Subcutaneous abdominal adipose tissue (tissue), 5 donors: Measurements from ENCODE around the gene DDX49.

Source experiments
- H3K27ac ChIP-seq: one replicate; pipeline ENCODE4 v1.7.0; 2013; ENCODE audit warnings: low read depth, mild to moderate bottlenecking, inconsistent platforms, low read length, moderate library complexity
- H3K27me3 ChIP-seq, 5 donors: one replicate each; pipeline ENCODE4 v1.7.0; 2013; ENCODE audit warnings: low read length in 5 of 5, inconsistent platforms in 1 of 5; ENCODE audit not compliant: control insufficient read depth in 5 of 5, insufficient read depth in 4 of 5
- H3K36me3 ChIP-seq, 5 donors: one replicate each; pipeline ENCODE4 v1.7.0; 2013; ENCODE audit warnings: low read length in 5 of 5; ENCODE audit not compliant: control insufficient read depth in 5 of 5, insufficient read depth in 5 of 5
- H3K4me1 ChIP-seq, 5 donors: one replicate each; pipeline ENCODE4 v1.7.0; 2013; ENCODE audit warnings: low read length in 5 of 5, mild to moderate bottlenecking in 3 of 5, moderate library complexity in 1 of 5; ENCODE audit not compliant: control insufficient read depth in 5 of 5, insufficient read depth in 5 of 5
- H3K4me3 ChIP-seq, 5 donors: one replicate each; pipeline ENCODE4 v1.7.0; 2013; ENCODE audit warnings: low read length in 5 of 5, low read depth in 1 of 5
- H3K9ac ChIP-seq, 5 donors: one replicate each; pipeline ENCODE4 v1.7.0; 2013; ENCODE audit warnings: low read length in 5 of 5, mild to moderate bottlenecking in 4 of 5, moderate library complexity in 3 of 5
- H3K9me3 ChIP-seq, 5 donors: one replicate each; pipeline ENCODE4 v1.7.0; 2013; ENCODE audit warnings: low read length in 5 of 5; ENCODE audit not compliant: control insufficient read depth in 5 of 5
- donor health status: healthy.
- donor health status: healthy.
- donor health status: healthy.
- donor health status: healthy.
- donor health status: healthy.

Gene DDX49

DNA sequence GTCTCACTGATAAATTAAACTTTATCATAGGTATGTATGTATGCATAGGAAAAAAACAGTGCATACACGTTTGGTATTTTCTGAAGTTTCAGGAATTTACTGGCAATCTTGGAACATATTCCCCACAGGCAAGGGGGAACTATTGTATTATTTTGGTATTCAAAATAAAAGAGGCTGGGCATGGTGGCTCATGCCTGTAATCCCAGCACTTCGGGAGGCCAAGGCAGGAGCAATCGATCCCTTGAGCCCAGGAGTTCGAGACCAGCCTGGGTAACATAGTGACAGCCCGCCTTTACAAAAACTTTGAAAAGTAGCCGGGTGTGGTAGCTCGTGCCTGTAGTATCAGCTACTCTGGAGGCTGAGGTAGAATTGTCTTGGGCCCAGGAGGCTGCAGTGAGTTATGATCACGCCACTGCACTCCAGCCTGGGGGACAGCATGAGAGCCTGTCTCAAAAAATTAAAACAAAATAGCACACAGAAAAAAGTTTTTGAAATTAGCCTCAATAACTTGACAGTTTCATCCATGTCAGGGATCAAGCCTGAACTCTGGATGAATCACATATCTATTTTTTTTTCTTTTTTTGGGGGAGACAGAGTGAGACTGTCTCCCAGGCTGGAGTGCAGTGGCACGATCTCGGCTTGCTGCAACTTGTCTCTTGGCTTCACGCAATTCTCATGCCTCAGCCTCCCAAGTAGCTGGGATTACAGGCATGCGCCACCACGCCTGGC is 50.6 kb downstream of the DDX49 start:
- Histone ChIP-seq H3K9me3 (no peaks in the 10 kb centered on the region), H3K4me3 (no peak overlapping the region), H3K36me3 (no peaks in the 10 kb centered on the region), H3K4me1 (peaks cover 3 to 28% (median 26%) of the 10 kb centered on the region in 5 donors), H3K27ac (peak overlapping the region; percentile 50), H3K9ac (no peak overlapping the region), H3K27me3 (no peaks in the 10 kb centered on the region)

DNA sequence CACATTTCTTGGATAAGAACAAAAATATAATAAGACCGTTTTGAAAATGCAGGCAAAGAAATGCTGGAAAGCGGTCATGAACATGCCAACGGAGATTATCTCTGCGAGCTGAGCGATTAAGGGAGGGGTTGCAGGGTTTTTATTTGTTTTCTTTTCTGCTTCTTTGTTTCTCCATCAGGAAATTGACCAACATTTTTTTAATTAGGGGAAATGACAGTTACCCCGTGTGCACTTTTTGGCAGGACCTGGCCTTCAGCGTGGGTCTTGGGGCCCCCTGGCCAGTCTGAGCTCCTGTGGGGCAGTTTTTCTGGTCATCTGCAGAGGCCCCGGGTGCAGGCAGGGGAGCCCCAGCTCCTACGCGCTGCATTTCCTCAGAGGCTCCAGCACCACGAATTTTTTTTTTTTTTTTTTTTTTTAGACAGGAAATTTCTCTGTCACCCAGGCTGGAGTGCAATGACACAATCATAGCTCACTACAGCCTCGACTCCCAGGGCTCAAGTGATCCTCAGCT is 52.8 kb downstream of the DDX49 start:
- peaks cover 2 to 25% (median 24%) of the 10 kb centered on the region in 5 donors for H3K4me1 ChIP-seq
- H3K27ac ChIP-seq: no peak overlapping the region
- H3K36me3 ChIP-seq: no peaks in the 10 kb centered on the region
- no peaks in the 10 kb centered on the region for H3K27me3 ChIP-seq
- peak overlapping the region in 1 of 5 donors; percentile 11 for H3K4me3 ChIP-seq
- no peaks in the 10 kb centered on the region for H3K9me3 ChIP-seq
- no peak overlapping the region for H3K9ac ChIP-seq

DNA sequence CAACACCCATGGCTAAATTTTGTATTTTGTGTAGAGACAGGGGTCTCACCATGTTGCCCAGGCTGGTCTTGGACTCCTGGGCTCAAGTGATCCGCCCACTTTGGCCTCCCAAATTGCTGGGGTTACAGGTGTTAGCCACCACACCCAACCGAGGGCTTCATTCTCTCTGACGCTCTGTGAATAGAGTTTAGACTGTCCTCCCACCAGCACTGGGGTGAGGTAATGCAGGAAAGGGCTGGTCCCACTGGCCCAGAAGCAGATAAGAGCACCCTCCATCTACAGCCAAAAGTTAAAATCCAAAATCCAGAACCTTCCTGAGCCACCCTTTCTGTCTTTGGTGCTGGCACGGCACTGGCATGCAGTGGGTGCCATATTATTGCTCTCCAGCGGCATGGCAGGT is 53.3 kb downstream of the DDX49 start:
- no peak overlapping the region for H3K9ac ChIP-seq
- no peak overlapping the region for H3K27ac ChIP-seq
- no peaks in the 10 kb centered on the region for H3K36me3 ChIP-seq
- H3K27me3 ChIP-seq: no peaks in the 10 kb centered on the region
- H3K4me3 ChIP-seq: no peak overlapping the region
- H3K4me1 ChIP-seq: peaks cover 0 to 22% (median 21%) of the 10 kb centered on the region in 5 donors
- no peaks in the 10 kb centered on the region for H3K9me3 ChIP-seq

DNA sequence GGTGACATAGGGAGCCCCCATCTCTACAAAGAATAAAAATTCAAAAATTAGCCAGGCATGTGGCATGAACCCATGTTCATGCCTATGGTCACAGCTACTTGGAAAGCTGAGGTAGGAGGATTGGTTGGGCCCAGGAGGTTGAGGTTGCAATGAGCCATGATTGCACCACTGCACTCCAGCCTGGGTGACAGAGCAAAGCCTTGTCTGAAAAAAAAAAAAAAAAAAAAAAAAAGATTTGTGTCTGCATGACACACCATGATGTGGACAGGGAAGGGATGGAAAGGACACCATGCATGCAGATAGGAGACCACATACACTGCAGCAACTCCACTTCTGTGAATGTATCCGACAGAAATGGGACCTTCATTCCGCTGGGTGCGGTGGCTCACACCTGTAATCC is 55.5 kb downstream of the DDX49 start:
- Histone ChIP-seq H3K27me3 (no peaks in the 10 kb centered on the region), H3K36me3 (no peaks in the 10 kb centered on the region), H3K4me1 (peaks cover 0 to 16% (median 14%) of the 10 kb centered on the region in 5 donors), H3K4me3 (no peak overlapping the region), H3K27ac (no peak overlapping the region), H3K9me3 (no peaks in the 10 kb centered on the region), H3K9ac (no peak overlapping the region)

DNA sequence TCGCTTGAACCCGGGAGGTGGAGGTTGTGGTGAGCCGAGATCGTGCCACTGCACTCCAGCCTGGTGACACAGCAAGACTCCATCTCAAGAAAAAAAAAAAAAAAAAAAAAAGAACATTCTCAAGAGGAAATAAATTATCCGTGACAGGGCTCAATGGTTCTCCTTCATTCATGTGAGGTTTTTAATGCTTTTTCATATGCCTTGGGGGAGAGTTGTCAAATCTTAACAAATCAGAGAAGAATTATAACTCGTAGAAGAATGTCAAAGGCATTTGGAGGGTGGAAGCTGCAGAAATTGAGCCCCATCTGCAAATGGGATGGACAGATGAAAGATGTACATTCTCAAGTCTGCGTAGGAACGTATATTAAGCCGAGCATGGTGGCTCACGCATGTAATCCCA is 56.4 kb downstream of the DDX49 start:
- peaks cover 0 to 14% (median 13%) of the 10 kb centered on the region in 5 donors for H3K4me1 ChIP-seq

More for the DNA sequence above, 56.4 kb downstream of the DDX49 start:
- H3K27ac ChIP-seq: no peak overlapping the region
- H3K36me3 ChIP-seq: no peaks in the 10 kb centered on the region
- H3K27me3 ChIP-seq: no peaks in the 10 kb centered on the region
- no peaks in the 10 kb centered on the region for H3K9me3 ChIP-seq
- no peak overlapping the region for H3K4me3 ChIP-seq
- no peak overlapping the region for H3K9ac ChIP-seq
